ENCODE data around the gene CD47.

CD47 gene

GRCh38 chr3:108046247-108046646 lies 44.6 kb downstream of the CD47 start:
- no peak for DNase-seq

GRCh38 chr3:108044699-108045098 lies 46.1 kb downstream of the CD47 start:
- DNase-seq, result no peak

- DNase-seq, result no peak
Observed at GRCh38 chr3:108042300-108042699, 48.5 kb downstream of the CD47 start.

- DNase-seq, result no peak
Observed at GRCh38 chr3:108041253-108041652, 49.6 kb downstream of the CD47 start.

GRCh38 chr3:108037770-108038169 lies 53.1 kb downstream of the CD47 start:
- DNase-seq, result no peak

GRCh38 chr3:108036984-108037741 lies 53.7 kb downstream of the CD47 start:
- no peak for DNase-seq

- no peak for DNase-seq
Observed at GRCh38 chr3:108036401-108036800, 54.4 kb downstream of the CD47 start.

GRCh38 chr3:108035751-108036150 lies 55.1 kb downstream of the CD47 start:
- no peak for DNase-seq

GRCh38 chr3:108031895-108032294 lies 58.9 kb downstream of the CD47 start:
- DNase-seq, result no peak

- no peak for DNase-seq
Observed at GRCh38 chr3:108030960-108031359, 59.9 kb downstream of the CD47 start.

GRCh38 chr3:108029466-108029865 lies 61.4 kb downstream of the CD47 start:
- DNase-seq, result no peak

GRCh38 chr3:108028896-108029295 lies 61.9 kb downstream of the CD47 start:
- no peak for DNase-seq

GRCh38 chr3:108025177-108025576 lies 65.7 kb downstream of the CD47 start:
- DNase-seq, result no peak

GRCh38 chr3:108024146-108024850 lies 66.5 kb downstream of the CD47 start:
- no peak for DNase-seq

- DNase-seq, result no peak
Observed at GRCh38 chr3:108022256-108023150, 68.3 kb downstream of the CD47 start.

- no peak for DNase-seq
Observed at GRCh38 chr3:108021533-108021932, 69.3 kb downstream of the CD47 start.

GRCh38 chr3:108021131-108021530 lies 69.7 kb downstream of the CD47 start:
- DNase-seq, result no peak

- no peak for DNase-seq
Observed at GRCh38 chr3:108018552-108018951, 72.3 kb downstream of the CD47 start.

GRCh38 chr3:108017587-108017986 lies 73.2 kb downstream of the CD47 start:
- DNase-seq, result no peak

- no peak for DNase-seq
Observed at GRCh38 chr3:108014943-108015342, 75.9 kb downstream of the CD47 start.

- DNase-seq, result no peak
Observed at GRCh38 chr3:108013141-108014055, 77.4 kb downstream of the CD47 start.

- DNase-seq, result no peak
Observed at GRCh38 chr3:108012304-108012703, 78.5 kb downstream of the CD47 start.

Data from NCI-H2171 treated with DMSO at 0.1 percent for 48 hours (cell line).